Smooth muscle cell (in vitro differentiated cells): Measurements from ENCODE around the gene CDKN2D. TPM values are rescaled to one million over a fixed set of nuclear protein-coding genes. Genes with fewer than 3 reads are reported as not detected.
"Not testable (repeated sequence)": the region's sequence is repeated elsewhere in the genome, so short reads cannot be mapped to it uniquely, and the experiment has no call there.

Experiments used
- DNase-seq: peaks from one replicate; lab custom pipeline; 2025; ENCODE audit not compliant: unreplicated experiment; lab: John Stamatoyannopoulos, UW
- H2AFZ ChIP-seq: fragments of 200-600 bp; sonication (generic); 2 replicates; pipeline ENCODE4 v1.6.0; 2016; ENCODE audit warnings: antibody characterized with exemption, low read depth, mild to moderate bottlenecking
- H3F3A ChIP-seq: fragments of 200-600 bp; sonication (generic); 2 replicates; pipeline ENCODE4 v1.6.0; 2017; ENCODE audit warnings: antibody characterized with exemption, low read depth
- H3K27ac ChIP-seq: fragments of 200-600 bp; sonication (generic); 2 replicates; pipeline ENCODE4 v1.5.1; 2016; ENCODE audit warnings: low read depth, mild to moderate bottlenecking
- H3K27me3 ChIP-seq: fragments of 200-600 bp; sonication (generic); 2 replicates; pipeline ENCODE4 v1.6.1; 2016; ENCODE audit warnings: low read depth, mild to moderate bottlenecking
- H3K36me3 ChIP-seq: fragments of 200-600 bp; sonication (generic); 2 replicates; pipeline ENCODE4 v1.5.1; 2016; ENCODE audit warnings: low read depth
- H3K4me1 ChIP-seq: fragments of 200-600 bp; sonication (generic); 2 replicates; pipeline ENCODE4 v1.5.1; 2016; ENCODE audit warnings: low read depth
- H3K4me2 ChIP-seq: fragments of 200-600 bp; sonication (generic); 2 replicates; pipeline ENCODE4 v1.6.0; 2016; ENCODE audit warnings: mild to moderate bottlenecking
- H3K4me3 ChIP-seq: fragments of 200-600 bp; sonication (generic); 2 replicates; pipeline ENCODE4 v1.5.1; 2016; ENCODE audit warnings: mild to moderate bottlenecking
- H3K79me2 ChIP-seq: fragments of 200-600 bp; sonication (generic); 2 replicates; pipeline ENCODE4 v1.6.0; 2016; ENCODE audit warnings: low read depth, mild to moderate bottlenecking
- H3K9ac ChIP-seq: fragments of 200-600 bp; sonication (generic); 2 replicates; pipeline ENCODE4 v1.6.0; 2016; ENCODE audit warnings: low read depth
- H3K9me3 ChIP-seq: fragments of 200-600 bp; sonication (generic); replicated peaks from 2 replicates; pipeline ENCODE4 v1.5.1; 2016; ENCODE audit warnings: low read depth
- H4K20me1 ChIP-seq: fragments of 200-600 bp; sonication (generic); 2 replicates; pipeline ENCODE4 v1.6.0; 2016; ENCODE audit warnings: low read depth
- WGBS: methylation state at CpG from one replicate; pipeline ENCODE4 v1.1.7; 2016; ENCODE audit warnings: low lambda C conversion rate; 5-methylcytosine and 5-hydroxymethylcytosine counted together
- polyA plus RNA-seq: library from polyadenylated mRNA; unstranded; fragments of >200 nt; fragmentation: Nextera tagmentation; extraction: Ambion mirVana; gene quantifications from 2 replicates; pipeline ENCODE4 v1.2.1, GENCODE V29; 2016
- total RNA-seq: library from RNA; depleted of rRNA; stranded (reverse); fragments of >200 nt; gene quantifications from 2 replicates; pipeline ENCODE4 v1.2.3, GENCODE V29; 2014
- TF ChIP-seq, protein P1 (sequence below): fragments of 200-600 bp; sonication (generic); IDR thresholded peaks from 2 replicates; pipeline ENCODE4 v1.5.1; 2017; ENCODE audit warnings: borderline replicate concordance, mild to moderate bottlenecking, antibody characterized with exemption; ENCODE audit not compliant: insufficient read depth, poor library complexity, severe bottlenecking

The CDKN2D gene
- total and polyA plus RNA-seq, 2 experiments from 2014 or later = 5.4 to 25.3 TPM

DNA sequence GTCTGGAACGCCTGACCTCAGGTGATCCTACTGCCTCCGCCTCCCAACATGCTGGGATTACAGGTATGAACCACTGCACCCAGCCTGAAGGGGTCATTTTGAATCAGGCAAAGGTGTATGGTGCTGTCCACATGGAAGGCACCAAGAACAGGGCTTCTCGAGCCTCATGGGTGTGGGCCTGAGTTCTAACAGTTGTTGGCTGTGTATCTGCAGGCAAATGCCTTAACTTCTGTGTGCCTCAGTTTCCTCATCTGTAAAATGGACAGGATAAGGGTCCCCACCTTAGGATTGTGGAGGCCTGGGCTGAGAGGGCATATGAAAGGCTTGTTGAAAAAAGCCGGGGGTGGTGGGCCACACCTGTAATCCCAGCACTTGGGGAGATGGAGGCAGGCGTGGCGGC is 9.2 kb upstream of the CDKN2D start:
- H3K9me3 ChIP-seq = no peaks in the 10 kb centered on the region
- H3K9ac ChIP-seq = no peak overlapping the region
- no peaks in the 10 kb centered on the region for H3F3A ChIP-seq
- no peak overlapping the region for H2AFZ ChIP-seq
- 100% methylated on average over 6 of the region's 6 CpGs for WGBS
- no peaks in the 10 kb centered on the region for H3K27me3 ChIP-seq
- no peak overlapping the region for H3K27ac ChIP-seq
- H3K36me3 ChIP-seq = no peaks in the 10 kb centered on the region
- TF ChIP-seq, protein P1, sequence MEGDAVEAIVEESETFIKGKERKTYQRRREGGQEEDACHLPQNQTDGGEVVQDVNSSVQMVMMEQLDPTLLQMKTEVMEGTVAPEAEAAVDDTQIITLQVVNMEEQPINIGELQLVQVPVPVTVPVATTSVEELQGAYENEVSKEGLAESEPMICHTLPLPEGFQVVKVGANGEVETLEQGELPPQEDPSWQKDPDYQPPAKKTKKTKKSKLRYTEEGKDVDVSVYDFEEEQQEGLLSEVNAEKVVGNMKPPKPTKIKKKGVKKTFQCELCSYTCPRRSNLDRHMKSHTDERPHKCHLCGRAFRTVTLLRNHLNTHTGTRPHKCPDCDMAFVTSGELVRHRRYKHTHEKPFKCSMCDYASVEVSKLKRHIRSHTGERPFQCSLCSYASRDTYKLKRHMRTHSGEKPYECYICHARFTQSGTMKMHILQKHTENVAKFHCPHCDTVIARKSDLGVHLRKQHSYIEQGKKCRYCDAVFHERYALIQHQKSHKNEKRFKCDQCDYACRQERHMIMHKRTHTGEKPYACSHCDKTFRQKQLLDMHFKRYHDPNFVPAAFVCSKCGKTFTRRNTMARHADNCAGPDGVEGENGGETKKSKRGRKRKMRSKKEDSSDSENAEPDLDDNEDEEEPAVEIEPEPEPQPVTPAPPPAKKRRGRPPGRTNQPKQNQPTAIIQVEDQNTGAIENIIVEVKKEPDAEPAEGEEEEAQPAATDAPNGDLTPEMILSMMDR = no peak
- no peak overlapping the region for H3K4me3 ChIP-seq
- H3K4me2 ChIP-seq = no peak overlapping the region
- no peaks in the 10 kb centered on the region for H3K4me1 ChIP-seq
- H3K79me2 ChIP-seq = no peaks in the 10 kb centered on the region
- DNase-seq = no peak
- no peaks in the 10 kb centered on the region for H4K20me1 ChIP-seq

DNA sequence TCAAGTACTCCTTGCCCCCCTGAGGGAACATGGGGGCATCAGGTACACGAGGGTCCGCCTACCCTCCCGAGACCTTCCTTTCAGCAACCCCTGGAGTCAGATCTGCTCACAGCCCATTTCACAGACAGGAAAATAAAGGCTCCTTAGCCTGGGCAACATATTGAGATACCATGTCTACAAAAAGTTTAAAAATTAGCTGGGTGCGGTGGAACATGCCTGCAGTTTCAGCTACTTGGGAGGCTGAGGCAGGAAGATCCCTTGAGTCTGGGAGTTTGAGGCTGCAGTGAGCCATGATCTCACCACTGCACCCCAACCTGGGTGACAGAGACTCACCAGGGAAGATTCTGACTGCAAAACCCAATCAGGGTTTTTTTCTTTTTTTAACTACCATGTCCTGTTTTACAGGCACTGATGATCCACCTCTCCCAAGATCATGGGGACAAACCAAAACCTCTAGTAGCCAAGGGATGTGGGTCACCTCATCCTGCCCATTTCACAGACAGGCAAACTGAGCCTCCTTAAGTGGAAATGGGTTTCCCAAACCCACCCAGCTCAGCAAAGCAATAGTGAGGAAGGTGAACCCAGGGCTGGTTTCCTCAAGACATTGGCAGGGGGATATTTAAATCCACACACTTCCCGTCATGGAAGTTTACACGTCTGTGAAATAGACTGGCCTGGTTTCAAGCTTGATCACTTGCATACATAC is 6.4 kb upstream of the CDKN2D start:
- 92% methylated on average over 6 of the region's 6 CpGs for WGBS
- H3K79me2 ChIP-seq = no peaks in the 10 kb centered on the region
- H3K27me3 ChIP-seq = no peaks in the 10 kb centered on the region
- no peaks in the 10 kb centered on the region for H3K9me3 ChIP-seq
- DNase-seq = no peak
- H3K36me3 ChIP-seq = no peaks in the 10 kb centered on the region
- no peaks in the 10 kb centered on the region for H3F3A ChIP-seq
- H3K4me2 ChIP-seq = no peak overlapping the region
- H3K9ac ChIP-seq = no peak overlapping the region
- no peak overlapping the region for H3K4me3 ChIP-seq
- no peaks in the 10 kb centered on the region for H4K20me1 ChIP-seq
- H3K27ac ChIP-seq = no peak overlapping the region
- no peak overlapping the region for H2AFZ ChIP-seq
- TF ChIP-seq, protein P1 = no peak
- H3K4me1 ChIP-seq = no peaks in the 10 kb centered on the region

DNA sequence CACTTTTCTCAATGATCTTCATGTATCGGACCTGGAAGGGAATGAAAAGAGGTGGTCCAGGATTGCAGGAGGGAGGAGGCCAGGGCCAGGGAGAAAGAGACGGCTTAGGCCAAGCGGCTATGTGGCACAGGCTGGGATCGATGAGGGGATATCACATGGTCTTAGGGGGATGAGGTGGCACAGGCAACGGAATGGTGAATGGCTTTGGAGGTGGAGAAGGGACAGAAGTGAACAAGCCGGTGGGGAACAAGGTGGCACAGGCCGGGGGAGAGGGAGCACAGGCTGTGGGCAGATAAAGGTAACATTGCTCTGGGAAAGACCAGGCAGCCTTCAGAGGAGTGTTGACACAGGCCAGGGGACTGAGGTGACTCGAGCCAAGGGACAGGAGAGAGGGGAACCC is 5.7 kb upstream of the CDKN2D start:
- H3K27ac ChIP-seq = no peak overlapping the region
- 95% methylated on average over 8 of the region's 8 CpGs for WGBS
- no peak overlapping the region for H2AFZ ChIP-seq
- no peaks in the 10 kb centered on the region for H4K20me1 ChIP-seq
- TF ChIP-seq, protein P1 = no peak
- H3K9ac ChIP-seq = no peak overlapping the region
- no peaks in the 10 kb centered on the region for H3K9me3 ChIP-seq
- no peaks in the 10 kb centered on the region for H3K79me2 ChIP-seq
- H3K4me1 ChIP-seq = peaks cover 3% of the 10 kb centered on the region
- DNase-seq = no peak
- H3K36me3 ChIP-seq = no peaks in the 10 kb centered on the region
- no peak overlapping the region for H3K4me2 ChIP-seq
- no peaks in the 10 kb centered on the region for H3K27me3 ChIP-seq
- H3F3A ChIP-seq = peaks cover 5% of the 10 kb centered on the region
- no peak overlapping the region for H3K4me3 ChIP-seq

DNA sequence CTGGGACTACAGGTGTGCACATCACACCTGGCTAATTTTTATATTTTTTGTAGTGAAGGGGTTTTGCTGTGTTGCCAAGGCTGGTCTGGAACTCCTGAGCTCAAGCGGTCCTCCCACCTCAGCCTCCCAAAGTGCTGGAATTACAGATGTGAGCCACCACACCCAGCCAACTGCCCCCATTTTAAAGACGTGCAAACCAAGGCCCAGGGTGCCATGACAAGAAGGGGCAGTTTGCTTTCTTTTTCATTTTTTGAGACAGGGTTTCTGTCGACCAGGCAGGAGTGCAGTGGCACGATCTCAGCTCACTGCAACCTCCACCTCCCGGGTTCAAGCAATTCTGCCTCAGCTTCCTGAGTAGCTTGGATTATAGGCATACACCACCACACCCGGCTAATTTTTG is 5.0 kb upstream of the CDKN2D start:
- H3K4me1 ChIP-seq, H3F3A ChIP-seq, H2AFZ ChIP-seq, H3K36me3 ChIP-seq, H3K4me3 ChIP-seq, H3K27ac ChIP-seq, DNase-seq, H3K27me3 ChIP-seq, H3K4me2 ChIP-seq, H3K9ac ChIP-seq, H3K9me3 ChIP-seq, H3K79me2 ChIP-seq, H4K20me1 ChIP-seq: not testable (repeated sequence)
- WGBS = 98% methylated on average over 6 of the region's 6 CpGs
